Measurements from ENCODE around the gene MPDU1.

GRCh38 chr17:7538891-7539545 is 44.6 kb upstream of the MPDU1 start:
- TF ChIP-seq GABPA (IDR thresholded peaks at IDR 0.05 in 1 of 2, conservative IDR thresholded peaks at IDR 0.05 in 1 of 2) (no peak), TAF1 (conservative IDR thresholded peaks at IDR 0.05) (no peak), EGR1 (IDR thresholded peaks at IDR 0.05; ENCODE audit: low read depth in 2 of 2) (no peak), JUND (IDR thresholded peaks at IDR 0.05) (no peak), REST (IDR thresholded peaks at IDR 0.05) (no peak), ATF3 (IDR thresholded peaks at IDR 0.05) (no peak), ZBTB33 (IDR thresholded peaks at IDR 0.05) (no peak), NR2F2 (IDR thresholded peaks at IDR 0.05) (no peak), YY1 (IDR thresholded peaks at IDR 0.05) (no peak)
- TF ChIP-seq, protein P1, sequence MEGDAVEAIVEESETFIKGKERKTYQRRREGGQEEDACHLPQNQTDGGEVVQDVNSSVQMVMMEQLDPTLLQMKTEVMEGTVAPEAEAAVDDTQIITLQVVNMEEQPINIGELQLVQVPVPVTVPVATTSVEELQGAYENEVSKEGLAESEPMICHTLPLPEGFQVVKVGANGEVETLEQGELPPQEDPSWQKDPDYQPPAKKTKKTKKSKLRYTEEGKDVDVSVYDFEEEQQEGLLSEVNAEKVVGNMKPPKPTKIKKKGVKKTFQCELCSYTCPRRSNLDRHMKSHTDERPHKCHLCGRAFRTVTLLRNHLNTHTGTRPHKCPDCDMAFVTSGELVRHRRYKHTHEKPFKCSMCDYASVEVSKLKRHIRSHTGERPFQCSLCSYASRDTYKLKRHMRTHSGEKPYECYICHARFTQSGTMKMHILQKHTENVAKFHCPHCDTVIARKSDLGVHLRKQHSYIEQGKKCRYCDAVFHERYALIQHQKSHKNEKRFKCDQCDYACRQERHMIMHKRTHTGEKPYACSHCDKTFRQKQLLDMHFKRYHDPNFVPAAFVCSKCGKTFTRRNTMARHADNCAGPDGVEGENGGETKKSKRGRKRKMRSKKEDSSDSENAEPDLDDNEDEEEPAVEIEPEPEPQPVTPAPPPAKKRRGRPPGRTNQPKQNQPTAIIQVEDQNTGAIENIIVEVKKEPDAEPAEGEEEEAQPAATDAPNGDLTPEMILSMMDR (IDR thresholded peaks at IDR 0.05; ENCODE audit: low read depth, low read length, missing input control), result no peak
